ENCODE results near the gene MED16. TPM values are rescaled to one million over a fixed set of nuclear protein-coding genes. Genes with fewer than 3 reads are reported as not detected.

MED16 gene
- total RNA-seq, 1 donor from 2014 or later = 57.1 TPM

DNA sequence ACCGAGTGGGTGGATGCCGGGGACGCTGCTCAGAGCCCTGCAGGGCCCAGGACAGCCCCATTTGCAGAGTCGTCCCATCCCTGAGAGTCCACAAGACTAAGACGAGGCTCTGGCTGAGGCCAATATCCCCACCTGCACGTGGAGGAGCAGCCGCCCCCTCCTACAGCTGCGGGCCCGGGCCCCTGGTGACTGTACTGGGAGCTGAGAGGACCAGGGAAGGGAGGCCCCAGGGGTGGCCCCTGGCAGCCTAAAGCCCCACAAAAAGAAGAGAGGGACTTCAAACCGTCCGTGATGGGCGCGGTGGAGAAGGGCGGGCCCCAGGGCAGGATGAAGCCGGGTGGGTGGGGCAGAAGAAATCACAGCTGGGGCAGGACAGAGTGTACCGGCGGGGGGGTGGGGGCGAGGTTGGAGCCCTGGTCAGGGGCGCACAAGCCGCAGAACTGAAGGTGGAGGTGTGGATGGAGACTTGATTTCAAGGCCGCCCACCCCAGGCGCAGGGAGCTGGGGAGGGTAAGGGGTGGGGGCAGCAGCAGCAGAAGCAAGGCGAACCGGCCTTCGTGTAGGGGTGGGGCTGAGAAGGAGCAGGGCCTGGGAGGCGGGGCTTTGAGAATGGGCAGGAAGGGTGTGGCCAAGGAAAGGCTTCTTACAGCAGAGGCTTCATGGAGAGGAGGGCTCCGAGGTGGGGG, 20.6 kb downstream of the MED16 start:
- DNase-seq (ENCODE audit: extremely low read depth, low read depth, low spot score) = no peak

DNA sequence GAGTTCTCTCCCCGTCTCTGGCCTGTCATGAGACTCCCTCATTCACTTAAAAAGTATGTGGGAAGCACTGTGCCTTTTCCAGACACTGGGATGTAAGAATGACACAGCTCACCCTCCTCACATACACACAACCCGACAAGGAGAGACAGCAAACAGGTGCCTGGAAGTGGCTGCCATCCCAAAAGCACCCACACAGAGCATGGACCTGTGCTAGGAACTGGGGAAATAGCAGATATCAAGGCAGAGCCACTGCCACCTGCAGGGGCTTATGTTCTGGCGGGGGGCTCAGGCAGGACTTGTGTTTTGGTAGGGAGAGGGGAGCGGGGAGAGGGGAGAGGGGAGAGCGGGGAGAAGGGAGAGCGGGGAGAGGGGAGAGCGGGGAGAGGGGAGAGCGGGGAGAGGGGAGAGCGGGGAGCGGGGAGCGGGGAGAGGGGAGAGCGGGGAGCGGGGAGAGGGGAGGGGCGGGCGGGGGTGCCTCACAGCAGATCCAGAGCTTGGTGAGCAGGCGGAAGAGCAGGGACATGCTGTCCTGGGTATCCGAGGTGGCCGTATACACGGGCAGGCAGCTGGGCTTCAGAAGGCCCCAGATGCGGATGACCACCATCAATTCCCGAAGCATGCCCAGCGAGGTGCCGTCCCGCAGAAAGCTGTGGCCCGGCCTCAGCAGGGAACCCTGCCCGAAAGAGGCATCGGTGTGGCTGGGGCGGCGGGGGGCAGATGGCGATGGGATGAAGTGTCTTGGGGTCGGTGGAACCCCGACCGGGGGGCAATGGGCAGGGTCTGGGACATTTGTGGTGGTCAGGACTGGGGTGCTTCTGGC, 21.3 kb downstream of the MED16 start:
- no peak for DNase-seq (ENCODE audit: extremely low read depth, low read depth, low spot score)

- DNase-seq (ENCODE audit: extremely low read depth, low read depth, low spot score) = no peak
Measured at GRCh38 chr19:870963-871401, 22.0 kb downstream of the MED16 start.

GRCh38 chr19:870314-870713, 22.7 kb downstream of the MED16 start:
- DNase-seq (ENCODE audit: extremely low read depth, low read depth, low spot score) = no peak

DNA sequence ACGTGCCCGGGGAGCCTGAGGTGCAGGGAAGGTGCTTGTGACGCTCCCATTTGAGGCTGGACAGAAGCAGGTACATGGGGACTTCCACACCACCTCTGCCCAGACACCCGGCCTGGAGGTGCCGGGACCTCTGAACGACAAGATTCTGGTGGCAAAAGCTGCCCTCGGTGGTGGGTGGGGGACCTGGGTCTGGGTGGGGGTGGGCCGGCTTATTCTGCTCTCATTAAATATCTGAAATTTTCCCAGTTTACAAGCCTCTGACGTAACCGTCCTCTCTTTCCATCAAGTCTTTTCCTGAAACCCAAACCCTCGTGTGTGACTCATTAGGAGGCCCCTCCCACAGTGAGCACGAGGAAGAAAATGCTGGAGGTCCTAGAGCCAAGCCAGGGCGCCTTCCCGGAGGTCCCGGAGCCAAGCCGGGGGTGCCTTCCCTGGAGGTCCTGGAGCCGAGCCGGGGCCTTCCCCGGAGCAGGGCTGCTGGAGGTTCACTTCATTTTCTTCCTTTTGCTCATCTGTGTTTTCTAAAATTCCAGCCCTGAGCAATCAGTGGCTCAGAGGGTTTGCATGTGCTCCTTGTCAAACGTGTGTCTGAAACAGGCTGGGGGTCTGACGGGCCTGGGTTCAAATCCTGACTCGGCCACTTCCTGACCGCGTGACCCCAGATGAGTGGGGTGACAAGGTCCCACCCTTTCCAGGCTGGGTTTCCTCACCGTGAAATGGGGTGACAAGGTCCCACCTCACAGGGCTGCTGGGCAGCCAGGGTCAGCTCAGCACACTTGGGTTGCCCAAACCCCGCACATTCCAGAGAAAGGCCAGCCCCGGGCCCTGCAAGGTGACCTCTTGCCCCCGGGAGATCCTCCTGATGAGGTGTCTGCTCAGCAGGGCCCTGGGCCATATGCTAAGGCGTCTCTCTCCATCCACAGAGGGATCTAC, 23.5 kb downstream of the MED16 start:
- DNase-seq (ENCODE audit: extremely low read depth, low read depth, low spot score) = peak; percentile 42

DNA sequence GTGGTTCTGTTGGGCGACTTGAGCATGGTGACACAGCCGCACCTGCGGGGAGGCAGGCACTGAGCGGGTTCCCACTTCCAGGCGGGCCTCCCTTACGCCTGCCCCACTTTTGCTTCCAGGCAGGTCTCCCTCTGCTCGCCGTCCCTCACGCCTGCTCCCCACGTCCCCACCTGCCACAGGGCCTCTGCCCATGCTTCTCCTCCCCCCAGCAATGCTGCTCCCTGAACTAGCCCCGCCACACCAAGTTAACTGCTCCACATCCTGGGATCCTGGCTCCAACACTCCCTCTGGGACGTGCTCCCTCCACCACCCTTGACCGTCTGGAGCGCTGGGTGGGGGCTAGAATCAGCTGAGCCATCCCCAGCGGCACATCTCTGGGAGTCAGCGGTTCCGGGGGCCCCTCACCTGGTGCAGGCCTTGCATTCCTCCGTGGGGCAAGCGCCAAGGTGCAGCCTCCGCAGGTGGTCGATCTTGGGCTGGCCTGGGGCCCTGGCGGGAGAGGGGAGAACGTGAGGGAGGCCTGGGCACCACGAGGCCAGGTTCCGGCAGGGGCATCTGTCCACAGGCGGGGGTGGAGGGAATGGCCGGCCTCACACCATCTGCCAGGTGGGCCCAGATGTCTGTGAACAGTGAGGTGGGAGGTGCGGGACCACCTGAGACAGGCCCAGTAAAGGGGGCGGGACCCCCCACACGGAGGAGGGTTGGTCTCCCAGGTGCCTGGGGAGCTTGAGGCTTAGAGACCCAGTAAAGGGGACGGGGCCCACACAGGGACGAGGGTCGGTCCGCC, 24.3 kb downstream of the MED16 start:
- DNase-seq (ENCODE audit: extremely low read depth, low read depth, low spot score) = no peak

DNA sequence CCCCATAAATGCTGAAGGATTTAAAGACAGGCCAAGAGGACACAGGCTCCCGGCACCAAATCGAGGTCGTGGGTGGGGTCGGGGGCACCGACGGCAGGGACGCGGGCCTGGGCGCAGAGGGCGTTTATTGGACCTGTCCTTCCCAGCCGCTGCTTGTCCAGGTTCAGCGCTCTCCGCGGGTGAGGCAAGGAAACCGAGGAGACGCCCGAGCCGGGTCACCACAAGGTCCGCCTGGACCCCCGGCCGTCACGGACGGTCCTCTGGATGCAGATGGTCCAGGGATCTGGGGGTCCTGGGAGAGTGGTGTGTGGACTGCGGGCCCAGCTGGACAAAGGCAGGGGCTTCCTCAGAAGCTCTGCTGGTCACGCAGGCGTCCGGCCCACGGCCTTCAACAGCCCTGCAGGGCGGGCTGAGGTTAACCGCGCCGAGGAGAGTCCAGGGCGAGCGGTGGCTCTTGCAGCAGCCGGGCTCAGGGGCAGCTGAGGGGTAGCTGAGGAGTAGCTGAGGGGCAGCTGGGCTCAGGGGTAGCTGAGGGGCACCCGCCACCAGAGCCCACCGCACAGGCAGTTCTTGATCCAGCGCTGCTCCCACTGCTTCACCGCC, 25.0 kb downstream of the MED16 start:
- DNase-seq (ENCODE audit: extremely low read depth, low read depth, low spot score) = no peak

DNA sequence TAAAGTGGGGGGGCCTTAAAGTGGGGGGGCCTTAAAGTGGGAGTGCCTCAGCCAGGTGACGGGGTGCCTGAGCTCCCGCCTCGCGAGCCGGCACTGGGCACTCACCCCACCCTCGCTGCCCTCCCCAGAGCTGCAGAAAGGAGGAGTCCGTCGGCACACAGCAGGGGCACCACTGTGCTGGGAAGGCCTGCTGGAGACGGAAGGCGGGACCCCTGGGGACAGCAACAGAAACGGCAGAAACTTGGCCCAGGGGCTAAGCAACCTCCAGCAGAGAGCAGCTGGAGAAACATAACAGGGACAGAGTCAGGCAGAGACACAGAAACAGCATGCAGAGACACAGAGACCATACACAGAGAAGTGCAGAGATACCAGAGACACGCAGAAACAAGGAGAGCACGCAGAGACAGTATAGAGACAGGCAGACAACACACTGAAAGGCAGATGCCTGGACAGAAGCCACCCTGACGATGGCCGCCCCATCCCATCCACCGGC, 25.6 kb downstream of the MED16 start:
- DNase-seq (ENCODE audit: extremely low read depth, low read depth, low spot score) = no peak

- no peak for DNase-seq (ENCODE audit: extremely low read depth, low read depth, low spot score)
Measured at GRCh38 chr19:866769-867300, 26.2 kb downstream of the MED16 start.

GRCh38 chr19:863315-863620, 29.7 kb downstream of the MED16 start:
- DNase-seq (ENCODE audit: extremely low read depth, low read depth, low spot score) = no peak

DNA sequence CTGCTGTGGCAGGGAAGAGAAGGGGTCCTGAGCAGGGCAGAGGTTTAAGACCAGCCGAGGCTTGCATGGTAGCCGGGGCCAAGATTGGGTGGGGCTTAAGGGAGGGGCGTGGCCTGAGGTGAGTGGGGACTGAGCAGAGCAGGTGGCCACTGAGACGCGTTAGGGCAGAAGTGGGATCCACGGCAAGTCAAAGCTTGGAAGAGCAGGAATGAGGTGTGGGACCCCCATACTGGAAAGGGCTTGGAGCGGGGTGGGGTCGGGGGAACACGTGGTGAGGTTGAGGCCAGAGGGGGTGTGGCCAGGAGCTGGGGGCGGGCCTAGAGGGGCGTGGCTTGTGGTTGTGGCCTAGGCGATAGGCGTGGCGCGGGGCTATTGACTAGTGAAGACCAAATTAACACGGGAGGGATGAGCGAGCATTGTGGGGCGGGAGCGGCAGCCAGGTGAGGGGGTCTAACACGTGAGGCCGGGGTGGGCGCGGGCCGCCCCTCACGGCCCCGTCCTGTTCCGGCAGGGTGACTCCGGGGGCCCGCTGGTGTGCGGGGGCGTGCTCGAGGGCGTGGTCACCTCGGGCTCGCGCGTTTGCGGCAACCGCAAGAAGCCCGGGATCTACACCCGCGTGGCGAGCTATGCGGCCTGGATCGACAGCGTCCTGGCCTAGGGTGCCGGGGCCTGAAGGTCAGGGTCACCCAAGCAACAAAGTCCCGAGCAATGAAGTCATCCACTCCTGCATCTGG, 30.2 kb downstream of the MED16 start:
- no peak for DNase-seq (ENCODE audit: extremely low read depth, low read depth, low spot score)

GRCh38 chr19:861756-862580, 31.0 kb downstream of the MED16 start:
- DNase-seq (ENCODE audit: extremely low read depth, low read depth, low spot score) = no peak

DNA sequence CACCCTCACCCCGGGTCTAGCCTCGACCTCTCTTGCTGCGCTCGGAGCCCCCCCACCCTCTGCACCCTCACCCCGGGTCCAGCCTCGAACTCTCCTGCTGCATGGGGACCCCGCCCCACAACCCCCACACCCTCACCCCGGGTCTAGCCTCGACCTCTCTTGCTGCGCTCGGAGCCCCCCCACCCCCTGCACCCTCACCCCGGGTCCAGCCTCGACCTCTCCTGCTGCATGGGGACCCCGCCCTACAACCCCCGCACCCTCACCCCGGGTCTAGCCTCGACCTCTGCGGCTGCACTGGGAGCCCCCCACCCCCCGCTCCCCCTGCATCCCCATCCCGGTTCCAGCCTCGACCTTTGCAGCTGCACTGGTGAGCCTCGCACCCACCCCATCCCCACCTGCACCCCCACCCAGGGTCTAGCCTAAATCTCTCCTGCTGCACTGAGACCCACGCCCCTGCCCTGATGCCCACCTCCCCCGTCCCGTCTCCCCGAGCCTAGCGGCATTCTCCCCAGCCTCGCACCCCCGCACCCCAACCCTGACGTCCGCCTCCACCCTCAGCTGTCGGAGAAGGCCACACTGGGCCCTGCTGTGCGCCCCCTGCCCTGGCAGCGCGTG, 31.7 kb downstream of the MED16 start:
- DNase-seq (ENCODE audit: extremely low read depth, low read depth, low spot score) = no peak

- DNase-seq (ENCODE audit: extremely low read depth, low read depth, low spot score) = no peak
Measured at GRCh38 chr19:858868-859843, 33.8 kb downstream of the MED16 start, which contains the start of gene CFD. TSS of gene CFD (plus strand) at chr19:859664. CDS start at chr19:859690, 26 bp downstream.

- DNase-seq (ENCODE audit: extremely low read depth, low read depth, low spot score) = no peak
Measured at GRCh38 chr19:858284-858683, 34.7 kb downstream of the MED16 start.

- DNase-seq (ENCODE audit: extremely low read depth, low read depth, low spot score) = no peak
Measured at GRCh38 chr19:855566-856120, 37.3 kb downstream of the MED16 start.

Data from glomerular endothelial cell (primary cell).